ENCODE measurements around the gene CAMK1D.

- TF ChIP-seq GATA3 (IDR thresholded peaks at IDR 0.05; ENCODE audit: low read depth, low read length) (no peak), GATA2 (IDR thresholded peaks at IDR 0.05; ENCODE audit: low read depth, low read length) (peak; percentile 49)
Measured at GRCh38 chr10:12332572-12333379, 16.6 kb upstream of the CAMK1D start.
